ENCODE measurements around the gene CHD5.

CHD5 gene

DNA sequence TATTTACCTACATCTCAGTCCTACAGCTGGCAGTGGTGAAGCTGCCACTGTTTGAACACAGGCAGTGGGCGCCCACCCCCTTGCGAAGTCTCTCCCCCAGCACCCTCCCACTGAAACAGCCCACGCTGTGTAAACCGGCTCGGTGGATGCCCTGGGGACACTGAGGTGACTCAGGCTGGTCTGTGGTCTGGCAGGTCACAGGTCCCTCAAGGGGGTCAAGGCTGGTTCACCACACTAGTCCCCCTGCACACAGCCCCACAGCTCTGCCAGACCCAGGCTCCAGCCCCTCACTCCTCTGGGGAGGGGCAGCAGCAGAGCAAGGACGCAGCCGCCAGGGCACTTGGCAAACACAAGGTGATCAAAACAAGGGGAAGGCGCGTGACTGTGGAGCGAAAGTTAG lies 7.6 kb downstream of the CHD5 start:
- no peak for DNase-seq

DNA sequence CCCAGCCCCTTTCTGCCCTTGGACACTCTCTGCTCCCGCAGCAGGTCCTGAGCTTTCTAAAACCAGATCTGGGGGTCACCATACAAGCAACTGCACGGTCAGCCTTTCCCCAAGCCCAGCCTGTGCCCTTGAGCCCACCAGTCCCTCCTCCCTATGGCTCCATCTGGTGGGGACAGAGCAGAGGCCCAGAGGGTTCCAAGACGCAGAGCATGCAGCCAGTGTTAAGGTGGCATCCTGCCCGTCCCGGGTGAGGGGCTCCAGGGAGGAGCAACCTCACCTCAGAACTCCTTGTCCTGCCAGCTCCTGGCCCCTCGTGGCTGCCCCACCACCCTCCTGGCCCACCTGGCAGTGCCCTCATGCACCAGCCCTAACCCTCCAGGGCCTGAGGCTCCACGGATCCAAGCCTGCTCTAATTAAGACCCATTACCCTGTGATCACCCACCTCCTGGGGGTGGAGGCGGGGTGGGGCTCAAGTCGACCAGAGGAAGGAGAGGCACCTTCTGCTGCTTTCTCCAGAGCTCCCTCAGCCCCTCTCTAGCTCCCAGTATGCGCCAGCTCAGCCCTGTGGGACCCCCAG lies 8.5 kb downstream of the CHD5 start:
- DNase-seq: no peak

DNA sequence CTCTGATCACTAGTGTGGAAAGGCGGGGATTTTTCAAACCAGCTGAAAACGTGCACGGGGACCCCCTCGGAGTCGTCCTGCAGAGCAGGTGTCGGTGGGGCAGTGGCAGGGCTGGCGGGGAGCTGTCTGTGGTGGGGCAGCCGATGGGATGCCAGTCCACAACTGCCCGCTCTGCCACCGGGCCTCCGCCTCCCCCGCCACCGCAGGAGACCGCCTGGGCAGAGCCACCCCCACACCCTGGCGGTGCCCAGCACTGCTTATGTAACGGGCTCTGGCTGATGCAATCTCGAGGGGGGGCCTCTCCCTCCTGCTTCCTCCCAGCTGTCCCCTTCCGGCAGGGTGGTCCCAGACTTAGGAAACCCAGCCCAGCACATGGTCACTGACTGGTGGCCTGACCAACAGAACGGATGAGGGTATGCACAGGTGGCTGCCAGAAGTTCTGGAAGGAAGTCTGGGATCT lies 9.3 kb downstream of the CHD5 start:
- DNase-seq: no peak

DNA sequence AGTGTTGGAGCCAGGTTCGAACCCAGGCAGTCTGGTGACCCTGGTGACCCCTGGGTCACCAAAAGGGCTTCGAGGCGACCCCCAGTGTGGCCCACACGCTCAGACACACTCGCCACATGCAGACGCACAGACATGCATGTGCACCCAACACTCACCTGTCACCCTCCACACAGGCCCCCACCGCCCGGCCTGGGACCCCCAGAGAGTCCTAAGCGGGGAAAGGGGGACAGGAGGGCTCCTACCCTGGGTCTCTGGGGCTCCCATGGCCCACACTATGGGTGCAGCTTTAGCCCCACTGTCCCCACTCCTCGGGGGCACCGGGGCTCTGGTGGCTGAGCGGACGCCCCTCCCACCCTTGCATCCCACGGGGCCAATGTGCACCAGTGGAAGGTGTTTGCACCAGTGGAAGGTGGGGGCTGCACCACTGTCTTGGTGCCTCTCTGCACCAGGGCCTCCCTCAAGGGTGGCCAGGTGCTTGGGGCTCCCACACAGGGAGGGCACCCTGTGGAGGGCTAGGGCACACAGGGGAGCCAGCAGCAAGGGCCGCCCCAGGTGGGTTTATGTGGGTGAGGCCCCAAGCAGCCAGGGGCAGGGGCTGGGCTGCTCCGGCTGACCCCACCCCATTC lies 9.9 kb downstream of the CHD5 start:
- no peak for DNase-seq

DNA sequence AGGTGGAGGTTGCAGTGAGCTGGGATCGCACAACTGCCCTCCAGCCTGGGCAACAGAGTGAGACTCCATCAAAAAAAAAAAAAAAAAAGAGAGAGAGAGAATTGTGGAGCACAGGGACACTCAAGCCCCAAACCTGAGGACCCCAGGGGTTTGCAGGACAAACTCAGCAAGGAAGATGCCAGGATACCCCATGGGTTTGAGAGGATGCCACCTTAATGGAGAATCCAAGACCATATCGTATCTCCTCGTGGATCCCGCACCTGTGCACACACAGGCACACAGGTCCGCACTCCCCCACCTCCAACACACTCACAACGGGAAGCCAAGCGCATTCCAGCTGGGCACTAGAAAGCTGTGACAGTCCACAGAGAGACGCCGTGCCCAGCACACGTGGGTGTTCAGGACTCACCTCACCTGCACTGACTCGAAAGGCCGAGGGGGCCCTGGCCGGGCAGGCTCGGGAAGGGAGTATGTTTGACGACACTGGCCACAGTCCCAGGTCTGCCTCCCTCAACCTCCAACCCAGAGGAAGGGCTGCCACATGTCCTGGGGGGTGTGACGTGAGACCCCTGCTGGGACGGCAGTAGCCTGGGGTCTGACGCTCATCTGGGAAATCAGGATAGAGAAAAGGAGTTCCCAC lies 11.1 kb downstream of the CHD5 start:
- no peak for DNase-seq

DNA sequence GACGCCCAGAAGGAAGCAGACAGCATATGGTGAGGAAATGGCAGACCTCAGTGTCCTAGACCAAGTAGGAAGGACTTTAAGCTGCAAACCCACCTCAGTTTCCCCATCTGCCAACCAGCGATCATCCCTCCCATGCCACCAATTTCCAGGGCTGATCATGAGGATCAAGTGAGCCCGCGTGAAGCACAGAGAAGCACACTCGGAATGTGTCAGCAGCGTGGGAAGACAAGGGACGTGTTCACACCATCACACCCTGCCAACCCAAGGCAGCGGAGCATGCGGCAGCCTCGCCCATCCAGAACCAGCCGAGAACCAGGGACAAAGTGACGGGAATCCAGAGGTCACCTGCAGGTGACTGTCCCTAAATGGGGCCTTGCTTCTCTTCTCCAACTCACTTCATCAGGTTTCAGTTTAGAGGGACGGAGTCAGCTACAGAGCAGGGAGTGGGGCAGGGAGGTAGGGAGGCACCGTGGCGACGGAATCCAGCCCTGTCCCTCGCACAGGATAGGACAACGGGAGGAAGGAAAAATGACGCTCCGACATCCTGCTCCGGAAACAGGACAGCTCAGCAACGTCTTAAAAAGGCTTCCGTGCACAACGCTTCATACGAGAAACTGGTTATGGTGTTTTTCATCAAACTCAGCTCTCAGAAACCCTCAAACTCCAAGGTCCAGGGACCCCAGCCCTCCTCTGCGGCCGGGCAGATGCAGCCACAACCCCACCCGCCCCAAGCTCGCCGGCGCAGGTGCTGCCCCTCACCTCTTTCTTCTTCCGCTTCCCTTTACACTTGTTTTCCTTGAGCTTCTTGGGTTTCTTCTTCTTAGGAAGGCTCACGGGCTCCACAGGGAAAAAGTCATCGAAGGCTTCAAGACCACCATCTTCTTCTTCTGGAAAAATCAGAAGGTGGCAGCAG lies 12.5 kb downstream of the CHD5 start:
- DNase-seq: no peak

DNA sequence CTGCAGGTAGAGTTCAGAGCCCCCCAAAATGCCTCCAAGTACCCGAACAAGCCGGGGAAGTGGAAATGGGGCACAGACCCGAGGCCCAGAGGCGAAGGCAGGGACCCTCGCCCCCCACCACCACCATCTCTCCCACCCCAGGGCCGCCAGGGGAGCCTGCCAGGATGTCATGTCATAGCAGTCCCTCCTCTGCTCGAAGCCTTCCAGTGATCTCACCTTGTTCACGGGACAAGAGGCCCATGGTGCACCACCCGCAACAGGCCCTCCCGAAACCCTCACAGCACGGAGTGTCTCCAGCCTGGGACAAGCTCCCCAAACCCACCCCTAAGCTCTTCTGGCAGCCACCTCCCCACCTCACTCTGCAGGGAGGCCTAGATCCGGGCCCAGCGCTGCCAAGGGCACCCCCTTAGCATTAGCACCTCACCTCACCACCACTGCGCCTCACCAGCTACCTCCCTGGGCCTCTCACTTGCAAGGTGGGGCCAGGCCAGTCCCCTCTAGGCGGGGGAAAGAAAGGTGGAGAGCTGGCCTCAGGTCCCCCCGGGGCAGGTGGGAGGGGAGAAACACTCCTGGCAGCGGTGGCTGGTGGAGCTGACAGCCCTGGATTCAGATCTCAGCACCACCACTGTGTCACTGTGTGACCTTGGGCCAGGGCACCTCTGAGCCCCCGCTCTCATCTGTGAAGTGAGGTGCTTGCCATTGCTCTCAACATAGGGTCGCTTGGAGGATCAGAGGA lies 13.3 kb downstream of the CHD5 start:
- DNase-seq: no peak

DNA sequence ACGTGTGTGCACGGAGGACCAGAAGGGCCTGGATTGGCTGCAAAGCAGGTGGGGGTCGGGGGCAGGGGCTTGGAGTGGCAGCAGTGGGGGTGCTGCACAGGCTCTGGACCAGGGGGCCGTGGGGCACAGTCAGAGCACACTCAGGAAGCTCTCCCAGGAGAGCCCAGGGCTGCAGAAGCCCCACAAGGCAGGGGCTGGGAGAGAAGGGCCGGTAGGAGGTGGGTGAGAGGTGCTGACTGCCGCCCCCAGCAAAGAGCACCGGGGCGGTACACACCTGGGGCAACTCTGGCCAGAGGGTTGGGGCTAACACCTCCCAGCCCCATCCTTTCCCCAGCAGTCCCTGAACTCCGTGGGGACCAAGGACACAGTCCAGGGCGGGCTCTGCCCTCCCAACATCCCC lies 13.9 kb downstream of the CHD5 start:
- no peak for DNase-seq

DNA sequence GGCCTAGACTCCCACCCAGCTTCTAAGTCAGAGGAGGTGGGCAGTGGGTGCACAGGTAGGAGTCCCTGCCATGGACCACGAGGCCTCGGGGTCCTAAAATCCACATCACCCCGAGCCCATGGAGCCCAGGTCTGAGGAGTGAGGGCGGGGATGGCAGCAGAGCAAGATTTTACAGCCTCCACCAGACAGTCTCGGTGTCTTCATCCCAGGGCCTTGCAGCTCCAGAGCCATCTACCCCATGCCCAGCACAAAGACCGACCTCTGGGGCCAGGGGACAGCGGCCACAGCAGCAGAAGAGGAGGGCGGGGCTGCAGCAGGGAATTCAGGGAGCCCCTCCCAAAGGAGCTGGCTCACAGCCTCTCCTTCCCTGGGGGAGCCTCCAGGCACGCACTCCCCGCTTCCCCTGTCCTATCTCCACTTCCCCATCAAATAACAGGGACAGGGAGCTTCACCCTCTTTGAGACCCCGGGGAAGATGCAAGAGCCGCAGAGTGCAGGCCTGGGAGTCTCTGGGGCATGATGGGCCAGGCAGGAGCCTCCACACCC lies 14.6 kb downstream of the CHD5 start:
- no peak for DNase-seq

DNA sequence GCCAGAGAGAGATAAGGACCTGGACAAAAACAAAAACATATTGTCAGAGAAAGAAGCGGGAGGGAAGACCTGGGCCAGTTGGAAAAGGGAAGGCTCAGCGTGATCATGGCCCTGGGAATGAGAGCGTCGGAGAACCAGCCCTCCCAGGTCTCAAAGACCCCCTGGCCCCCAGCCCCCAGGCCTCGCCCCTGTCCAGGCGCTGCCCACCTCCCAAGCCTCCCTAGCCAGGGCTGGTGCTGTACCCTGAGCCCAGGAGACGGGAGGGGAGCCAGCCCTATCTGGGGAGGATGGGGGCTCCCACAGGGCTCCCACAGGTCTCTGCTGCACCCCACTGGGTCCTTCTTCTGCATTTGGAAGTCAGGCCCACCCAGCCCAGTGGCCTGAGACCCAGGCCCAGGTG lies 15.1 kb downstream of the CHD5 start:
- no peak for DNase-seq

DNA sequence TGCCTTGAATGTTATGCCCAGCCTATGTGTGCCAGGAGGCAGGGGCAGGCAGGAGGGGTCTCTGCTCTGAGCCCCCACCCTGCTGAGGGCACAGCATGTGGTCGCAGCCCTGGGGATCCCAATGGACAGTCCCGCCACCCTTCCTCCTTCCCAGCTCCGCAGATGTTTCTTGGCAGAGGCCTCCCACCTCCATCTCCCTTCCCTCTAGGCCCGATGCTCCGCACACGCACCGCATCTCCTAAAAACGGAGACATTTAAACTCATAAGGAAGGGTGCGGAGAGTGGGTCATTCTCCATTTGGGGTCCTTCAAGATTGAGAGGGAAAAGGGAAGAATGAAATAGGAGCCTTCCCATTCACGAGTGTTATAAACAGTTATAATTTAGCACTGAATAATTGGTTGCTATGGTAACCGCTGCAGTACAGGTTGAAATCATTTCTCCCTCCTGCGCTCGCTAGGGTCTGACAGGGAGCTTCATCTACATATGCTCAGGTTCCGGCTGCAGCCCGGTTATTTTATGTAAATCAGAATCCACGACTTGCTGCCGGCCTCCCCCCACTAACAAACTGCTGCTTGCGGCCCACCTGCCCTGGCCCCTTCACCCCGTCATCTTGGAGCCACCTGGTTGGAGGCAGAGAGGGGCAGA lies 16.0 kb downstream of the CHD5 start:
- DNase-seq: no peak

DNA sequence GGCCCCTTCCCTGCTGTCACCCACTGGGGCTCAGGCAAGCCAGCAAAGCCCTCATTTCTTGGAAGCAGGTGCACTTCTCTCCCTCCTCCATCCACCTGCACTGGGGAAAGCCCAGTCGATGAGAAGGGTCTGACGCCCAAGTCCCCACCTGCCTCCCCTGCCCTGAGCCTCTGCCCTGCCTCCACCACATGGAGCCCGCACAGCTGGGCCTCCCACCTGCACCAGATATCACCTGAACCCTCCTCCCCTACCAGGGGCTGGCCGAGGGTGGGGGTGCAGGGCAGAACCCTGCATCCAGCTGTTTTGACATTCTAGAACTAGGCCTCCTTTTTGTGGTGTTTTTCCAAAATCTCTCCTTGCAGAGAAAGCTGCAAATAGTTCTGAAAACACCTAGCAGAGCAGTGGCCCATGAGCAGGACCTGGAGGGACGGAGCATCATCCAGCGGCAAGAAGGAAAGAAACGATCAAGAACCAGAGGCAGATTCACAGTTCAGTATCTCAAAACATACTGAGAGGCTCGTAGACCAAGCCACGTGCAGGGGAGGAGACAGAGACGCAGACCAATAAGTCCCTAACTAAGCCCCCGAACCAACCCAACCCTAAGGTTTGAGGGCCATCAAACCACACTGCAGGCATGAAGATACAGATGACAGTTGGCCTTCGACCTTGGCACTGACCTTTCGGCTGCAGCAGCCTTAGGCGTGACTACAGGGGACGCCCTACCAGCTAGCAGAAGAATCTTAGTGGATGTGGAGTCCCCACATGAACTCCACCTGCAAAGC lies 16.7 kb downstream of the CHD5 start:
- no peak for DNase-seq

DNA sequence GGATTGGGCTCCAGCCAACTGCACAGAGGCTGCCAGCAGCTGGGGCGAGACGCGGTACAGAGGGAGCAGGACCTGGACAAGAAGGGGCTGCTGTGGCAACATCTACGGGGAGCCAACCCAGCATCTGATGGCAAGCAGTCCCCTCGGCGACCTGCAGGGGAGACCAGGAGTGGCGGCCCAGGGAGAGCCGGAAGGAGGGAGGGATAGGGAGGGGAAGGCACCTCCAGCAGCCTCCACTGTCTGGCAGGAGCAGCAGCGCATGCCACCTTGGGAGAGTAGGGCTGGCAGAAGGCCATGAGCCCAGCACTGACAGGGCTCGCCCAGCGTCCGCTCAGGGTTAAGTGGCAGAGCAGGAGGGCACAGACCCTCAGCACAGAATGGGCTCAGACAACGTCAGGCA lies 17.3 kb downstream of the CHD5 start:
- DNase-seq: no peak

DNA sequence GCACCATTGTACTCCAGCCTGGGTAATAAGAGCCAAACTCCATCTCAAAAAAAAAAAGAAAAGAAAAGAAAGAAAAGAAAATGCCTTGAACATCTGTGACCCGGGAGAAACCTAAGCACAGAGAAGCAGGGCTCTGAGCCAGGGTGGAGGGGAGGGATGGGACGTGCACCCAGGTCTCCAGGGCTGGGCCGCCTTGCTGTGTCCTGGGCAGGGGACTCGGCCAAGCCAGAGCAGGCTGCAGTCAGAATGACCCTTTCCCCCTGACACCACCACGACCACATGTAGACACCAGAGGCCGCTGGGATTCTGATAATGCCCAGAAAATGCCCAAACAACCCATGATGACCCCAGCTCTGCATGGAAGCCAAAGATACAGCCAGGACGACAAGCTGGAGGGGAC lies 17.8 kb downstream of the CHD5 start:
- no peak for DNase-seq

DNA sequence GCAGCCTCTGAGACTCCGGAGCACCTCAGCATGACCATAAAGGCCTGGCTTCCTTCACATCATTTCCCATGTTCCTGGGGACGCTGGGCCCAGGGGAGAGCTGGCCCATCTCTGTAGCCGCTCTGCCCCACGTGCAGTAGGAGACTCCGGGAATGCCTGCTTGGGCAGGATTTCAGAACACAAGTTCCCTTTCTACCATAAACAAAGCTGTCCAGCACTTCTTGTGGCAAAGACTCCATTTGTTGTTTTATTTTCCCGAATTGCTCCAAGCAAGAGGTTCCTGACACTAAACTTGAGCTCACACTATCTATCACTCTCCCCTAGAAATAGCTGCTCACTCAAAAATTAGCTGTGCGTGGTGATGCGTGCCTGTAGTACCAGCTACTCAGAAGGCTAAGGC lies 21.9 kb downstream of the CHD5 start:
- no peak for DNase-seq

DNA sequence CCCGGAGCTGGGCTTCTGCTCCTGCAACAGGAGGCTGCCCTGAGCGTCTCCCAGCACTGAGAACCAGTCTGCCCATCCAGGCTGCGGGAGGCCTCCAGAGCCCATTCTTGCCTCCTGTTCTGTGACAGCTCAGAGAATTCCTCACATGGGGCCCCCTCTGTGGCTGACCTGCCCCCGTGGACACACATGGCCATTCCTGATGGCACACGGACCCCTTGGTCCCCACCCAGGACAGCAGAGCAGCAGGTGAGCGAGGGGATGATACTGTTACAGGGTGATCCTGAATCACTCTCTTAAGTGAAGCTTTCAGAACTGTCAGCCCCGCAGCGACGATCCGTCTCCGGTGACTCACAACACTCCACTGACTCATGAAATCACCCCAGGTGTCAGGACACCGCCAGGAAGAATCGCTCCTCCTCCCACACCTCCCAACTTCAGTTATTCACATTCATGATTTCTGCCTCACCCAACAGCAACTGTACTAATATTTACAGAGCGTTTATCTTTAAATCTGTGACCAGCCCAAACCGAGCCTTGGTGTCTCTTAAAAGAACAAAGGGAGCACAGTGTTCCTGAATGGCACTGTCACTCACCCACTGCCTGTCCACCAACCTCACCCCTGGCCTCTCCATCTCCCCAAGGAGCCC lies 22.5 kb downstream of the CHD5 start:
- DNase-seq: no peak

DNA sequence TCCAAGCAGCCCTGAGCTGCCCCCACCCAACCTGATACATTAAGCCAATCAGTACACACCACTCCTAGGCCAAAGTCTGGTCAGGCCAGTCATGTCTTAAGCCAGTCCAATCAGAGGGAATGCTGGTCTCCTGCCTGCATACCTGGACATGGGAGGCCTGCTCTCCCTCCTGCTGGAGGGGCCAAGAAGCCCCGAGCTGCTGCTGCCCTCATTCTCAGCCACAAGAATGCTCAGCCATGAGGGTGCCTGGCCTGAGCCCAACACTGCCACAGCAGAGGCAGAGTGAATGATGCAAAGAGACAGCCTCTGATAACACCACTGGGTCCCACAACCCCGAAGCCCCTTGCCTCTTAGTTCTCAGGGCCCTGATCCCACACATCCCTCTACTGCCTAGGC lies 23.0 kb downstream of the CHD5 start:
- DNase-seq: no peak

DNA sequence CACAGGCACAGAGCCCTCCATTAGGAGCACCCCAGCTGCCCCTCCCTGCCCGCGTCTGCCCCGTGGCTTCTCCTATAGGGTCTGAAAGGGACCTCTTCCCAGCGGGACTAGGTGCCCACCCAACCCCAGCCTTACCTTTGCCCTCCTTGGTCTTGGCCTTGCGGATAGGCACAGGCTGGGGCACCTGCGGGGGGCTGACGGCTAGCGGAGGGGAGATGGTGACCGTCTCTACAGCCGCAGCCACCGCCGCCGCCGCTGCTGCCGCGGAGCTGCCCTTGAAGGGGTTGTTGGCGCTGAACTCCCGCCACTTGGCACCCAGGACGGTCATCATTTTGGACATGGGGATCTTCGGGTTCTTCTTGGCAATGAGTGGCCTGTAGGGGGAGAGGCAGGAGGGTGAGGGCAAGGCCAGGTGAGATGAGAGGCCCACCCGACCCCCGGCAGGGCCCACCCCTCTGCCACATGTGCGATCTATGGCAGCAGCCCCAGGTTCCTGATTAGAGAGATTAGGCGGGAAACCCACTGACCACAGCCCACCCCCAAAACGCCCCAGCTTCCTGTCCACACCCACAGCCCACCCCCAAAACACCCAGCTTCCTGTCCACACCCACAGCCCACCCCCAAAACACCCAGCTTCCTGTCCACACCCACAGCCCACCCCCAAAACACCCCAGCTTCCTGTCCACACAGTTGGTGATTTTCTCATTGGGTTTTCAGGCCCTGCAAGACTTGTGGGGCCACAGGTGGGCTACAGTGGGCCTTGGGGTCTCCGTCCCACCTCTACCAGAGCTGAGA lies 25.4 kb downstream of the CHD5 start:
- no peak for DNase-seq

DNA sequence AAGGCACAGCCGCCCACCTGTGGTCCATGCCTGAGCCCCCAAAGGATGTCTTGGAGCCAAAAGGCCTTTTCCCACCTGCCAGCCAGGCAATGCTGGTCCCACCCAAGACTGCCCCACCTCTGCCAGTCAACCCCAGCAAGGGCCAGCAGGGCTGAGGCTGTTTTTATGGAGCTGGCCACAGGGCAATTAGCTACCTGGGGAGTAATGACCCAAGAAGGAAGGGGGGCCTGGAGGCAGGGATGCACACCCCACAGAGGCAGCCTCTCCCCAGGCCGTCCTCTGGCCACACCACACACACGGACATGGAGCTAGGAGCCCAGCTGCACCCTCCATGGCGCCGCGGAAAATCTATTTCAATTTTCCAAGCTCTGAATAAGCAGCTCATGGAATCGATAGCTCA lies 27.2 kb downstream of the CHD5 start:
- DNase-seq: no peak

DNA sequence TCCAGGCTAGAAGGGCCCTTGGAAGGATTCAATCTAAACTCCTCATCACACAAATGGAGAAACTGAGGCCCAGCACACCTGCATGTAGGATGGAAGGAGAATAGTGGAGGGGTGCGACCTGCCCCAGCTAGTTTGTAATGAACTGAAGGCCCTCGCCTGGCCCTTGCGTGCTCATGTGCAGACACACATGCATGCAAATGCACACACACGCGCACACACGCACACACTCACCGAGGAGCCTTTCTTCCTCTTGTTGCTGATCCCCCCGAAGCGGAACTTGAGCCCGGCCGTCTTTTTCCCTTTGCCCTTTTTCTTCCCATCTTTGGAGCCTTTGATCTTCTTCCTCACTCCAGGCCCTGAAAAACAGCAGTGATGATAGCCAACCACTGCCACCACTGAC lies 27.9 kb downstream of the CHD5 start:
- DNase-seq: no peak
